Activated CD4-positive, alpha-beta T cell treated with anti-CD3 and anti-CD28 coated beads, Interleukin-2, amount 50 U/mL, for 1 hour (primary cell): ENCODE measurements around the gene INTS4.
"Not testable (repeated sequence)": the region's sequence is repeated elsewhere in the genome, so short reads cannot be mapped to it uniquely, and the experiment has no call there.

Experiments
- DNase-seq: peaks from one replicate; pipeline ENCODE4 v3.0.0-alpha.2; 2020

The INTS4 gene

GRCh38 chr11:77943296-77943695, 51.2 kb downstream of the INTS4 start:
- not testable (repeated sequence) for DNase-seq

GRCh38 chr11:77942465-77942864, 52.0 kb downstream of the INTS4 start:
- DNase-seq: not testable (repeated sequence)

GRCh38 chr11:77933596-77933995, 60.9 kb downstream of the INTS4 start:
- not testable (repeated sequence) for DNase-seq

- DNase-seq: not testable (repeated sequence)
Observed at GRCh38 chr11:77930334-77931208, 63.9 kb downstream of the INTS4 start.

- not testable (repeated sequence) for DNase-seq
Observed at GRCh38 chr11:77917713-77918112, 76.8 kb downstream of the INTS4 start.

GRCh38 chr11:77914307-77914791, 80.1 kb downstream of the INTS4 start:
- DNase-seq: not testable (repeated sequence)

GRCh38 chr11:77913608-77914306, 80.7 kb downstream of the INTS4 start:
- DNase-seq: not testable (repeated sequence)

GRCh38 chr11:77910828-77911227, 83.6 kb downstream of the INTS4 start:
- not testable (repeated sequence) for DNase-seq

- DNase-seq: no peak
Observed at GRCh38 chr11:77909277-77909676, 85.2 kb downstream of the INTS4 start.

GRCh38 chr11:77908835-77909234, 85.6 kb downstream of the INTS4 start:
- DNase-seq: no peak

- not testable (repeated sequence) for DNase-seq
Observed at GRCh38 chr11:77894949-77895348, 99.5 kb downstream of the INTS4 start.

- DNase-seq: not testable (repeated sequence)
Observed at GRCh38 chr11:77891703-77892102, 102.8 kb downstream of the INTS4 start.

- DNase-seq: not testable (repeated sequence)
Observed at GRCh38 chr11:77891256-77891655, 103.2 kb downstream of the INTS4 start.

- not testable (repeated sequence) for DNase-seq
Observed at GRCh38 chr11:77890619-77891056, 103.8 kb downstream of the INTS4 start.

GRCh38 chr11:77890100-77890614, 104.3 kb downstream of the INTS4 start:
- not testable (repeated sequence) for DNase-seq

GRCh38 chr11:77889045-77889444, 105.4 kb downstream of the INTS4 start:
- not testable (repeated sequence) for DNase-seq

- no peak for DNase-seq
Observed at GRCh38 chr11:77886401-77886800, 108.1 kb downstream of the INTS4 start.

- DNase-seq: no peak
Observed at GRCh38 chr11:77884829-77885190, 109.7 kb downstream of the INTS4 start.

GRCh38 chr11:77884186-77884828, 110.2 kb downstream of the INTS4 start:
- no peak for DNase-seq

- no peak for DNase-seq
Observed at GRCh38 chr11:77883775-77884174, 110.7 kb downstream of the INTS4 start.

- DNase-seq: no peak
Observed at GRCh38 chr11:77882396-77882795, 112.1 kb downstream of the INTS4 start.

GRCh38 chr11:77879218-77879617, 115.2 kb downstream of the INTS4 start:
- no peak for DNase-seq

GRCh38 chr11:77878247-77878646, 116.2 kb downstream of the INTS4 start:
- not testable (repeated sequence) for DNase-seq
